NOMO-1 (cell line): Measurements from ENCODE around the gene UPK1A.

Experiments
- DNase-seq, 2 experiments: peaks; one replicate each; lab custom pipeline; 2025; ENCODE audit not compliant: unreplicated experiment in 2 of 2; lab: John Stamatoyannopoulos, UW

The UPK1A gene

GRCh38 chr19:35666251-35666913, at the start of gene UPK1A:
UPK1A (plus strand) TSS chr19:35666517; CDS start chr19:35666813, 296 bp downstream.
- no peak for DNase-seq

GRCh38 chr19:35618857-35619256, 47.5 kb upstream of the UPK1A start:
- DNase-seq = no peak

GRCh38 chr19:35619290-35619923, 46.9 kb upstream of the UPK1A start:
- DNase-seq = no peak

- no peak for DNase-seq
These were observed 46.3 kb upstream of the UPK1A start for GRCh38 chr19:35620001-35620400.

- no peak for DNase-seq
These were observed 44.6 kb upstream of the UPK1A start for GRCh38 chr19:35621708-35622107.

GRCh38 chr19:35622750-35623149, 43.6 kb upstream of the UPK1A start:
- DNase-seq = no peak

- DNase-seq = no peak
These were observed 42.8 kb upstream of the UPK1A start for GRCh38 chr19:35623327-35624010.

GRCh38 chr19:35628264-35628564, 38.1 kb upstream of the UPK1A start:
- no peak for DNase-seq

GRCh38 chr19:35628565-35629331, 37.6 kb upstream of the UPK1A start, which contains the start of gene RBM42:
RBM42 (plus strand) TSS chr19:35629036; CDS start chr19:35629154, 118 bp downstream.
- DNase-seq = peak; percentile 99

GRCh38 chr19:35629332-35629633, 37.0 kb upstream of the UPK1A start:
- DNase-seq = no peak

GRCh38 chr19:35633727-35634440, 32.4 kb upstream of the UPK1A start:
- no peak for DNase-seq

- DNase-seq = no peak
These were observed 29.7 kb upstream of the UPK1A start for GRCh38 chr19:35636651-35637050.

GRCh38 chr19:35637165-35637564, 29.2 kb upstream of the UPK1A start:
- DNase-seq = no peak

- DNase-seq = no peak
These were observed 27.0 kb upstream of the UPK1A start for GRCh38 chr19:35639321-35639639.

GRCh38 chr19:35639863-35640262, 26.5 kb upstream of the UPK1A start:
- no peak for DNase-seq

- DNase-seq = no peak
These were observed 24.7 kb upstream of the UPK1A start, which contains the start of gene ETV2 for GRCh38 chr19:35641515-35642151. ETV2 (plus strand) TSS chr19:35641745; CDS start chr19:35642461, 716 bp downstream.

- no peak for DNase-seq
These were observed 24.0 kb upstream of the UPK1A start for GRCh38 chr19:35642312-35642711.

- no peak for DNase-seq
These were observed 23.5 kb upstream of the UPK1A start for GRCh38 chr19:35642798-35643254.

- peak; percentile 84 to 87 for DNase-seq
These were observed 22.8 kb upstream of the UPK1A start for GRCh38 chr19:35643255-35644205.
